ENCODE results near the gene PRKAR1B.
A peak's percentile ranks its signal among the peaks of the same experiment; 100 is the strongest.

The PRKAR1B gene

GRCh38 chr7:734214-734613 lies 7.1 kb upstream of the PRKAR1B start:
- peak in 1 of 2 donors; percentile 20 for DNase-seq (ENCODE audit: low read depth in 2 of 2)
- no peak for TF ChIP-seq CTCF (IDR thresholded peaks at IDR 0.05; ENCODE audit: low read depth, low read length)
- no peak overlapping the region for H3K4me3 ChIP-seq (replicated peaks in 1 of 2; ENCODE audit: low read depth in 2 of 2, low read length in 2 of 2)

- no peak for TF ChIP-seq CTCF (IDR thresholded peaks at IDR 0.05; ENCODE audit: low read depth, low read length)
- DNase-seq (ENCODE audit: low read depth in 2 of 2) = no peak
- no peak overlapping the region for H3K4me3 ChIP-seq (replicated peaks in 1 of 2; ENCODE audit: low read depth in 2 of 2, low read length in 2 of 2)
Measured at GRCh38 chr7:732556-732955, 5.5 kb upstream of the PRKAR1B start.

DNA sequence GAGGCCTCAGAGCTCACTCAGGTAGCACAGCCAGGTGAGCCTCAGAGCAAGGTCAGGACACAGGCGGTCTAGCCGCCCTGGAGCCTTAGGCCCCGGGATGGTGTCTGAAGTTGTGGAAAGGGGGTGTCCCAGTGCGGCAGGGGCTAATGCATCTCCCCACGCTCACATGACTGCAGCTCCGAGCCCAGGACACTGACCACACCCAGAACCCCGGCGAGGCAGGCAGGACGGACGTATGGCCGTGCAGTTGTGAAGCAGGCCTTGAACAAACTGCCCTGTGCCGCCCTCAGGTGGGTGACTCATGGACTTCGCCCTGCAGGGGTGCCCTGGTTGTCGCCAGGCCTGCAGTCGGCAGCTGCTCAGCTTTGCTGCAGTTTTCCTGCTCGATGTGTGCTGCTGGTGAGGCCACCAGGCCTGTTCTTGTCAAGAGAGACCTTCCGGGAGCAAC lies 5.0 kb upstream of the PRKAR1B start:
- TF ChIP-seq CTCF (IDR thresholded peaks at IDR 0.05; ENCODE audit: low read depth, low read length) = no peak
- peak; percentile 14 to 55 for DNase-seq (ENCODE audit: low read depth in 2 of 2)

GRCh38 chr7:731440-732085 lies 4.5 kb upstream of the PRKAR1B start:
- no peak for TF ChIP-seq CTCF (IDR thresholded peaks at IDR 0.05; ENCODE audit: low read depth, low read length)
- no peak for DNase-seq (ENCODE audit: low read depth in 2 of 2)
- H3K4me3 ChIP-seq (replicated peaks in 1 of 2; ENCODE audit: low read depth in 2 of 2, low read length in 2 of 2) = no peak overlapping the region

More for the DNA sequence above, 5.0 kb upstream of the PRKAR1B start:
- no peak overlapping the region for H3K4me3 ChIP-seq (replicated peaks in 1 of 2; ENCODE audit: low read depth in 2 of 2, low read length in 2 of 2)

DNA sequence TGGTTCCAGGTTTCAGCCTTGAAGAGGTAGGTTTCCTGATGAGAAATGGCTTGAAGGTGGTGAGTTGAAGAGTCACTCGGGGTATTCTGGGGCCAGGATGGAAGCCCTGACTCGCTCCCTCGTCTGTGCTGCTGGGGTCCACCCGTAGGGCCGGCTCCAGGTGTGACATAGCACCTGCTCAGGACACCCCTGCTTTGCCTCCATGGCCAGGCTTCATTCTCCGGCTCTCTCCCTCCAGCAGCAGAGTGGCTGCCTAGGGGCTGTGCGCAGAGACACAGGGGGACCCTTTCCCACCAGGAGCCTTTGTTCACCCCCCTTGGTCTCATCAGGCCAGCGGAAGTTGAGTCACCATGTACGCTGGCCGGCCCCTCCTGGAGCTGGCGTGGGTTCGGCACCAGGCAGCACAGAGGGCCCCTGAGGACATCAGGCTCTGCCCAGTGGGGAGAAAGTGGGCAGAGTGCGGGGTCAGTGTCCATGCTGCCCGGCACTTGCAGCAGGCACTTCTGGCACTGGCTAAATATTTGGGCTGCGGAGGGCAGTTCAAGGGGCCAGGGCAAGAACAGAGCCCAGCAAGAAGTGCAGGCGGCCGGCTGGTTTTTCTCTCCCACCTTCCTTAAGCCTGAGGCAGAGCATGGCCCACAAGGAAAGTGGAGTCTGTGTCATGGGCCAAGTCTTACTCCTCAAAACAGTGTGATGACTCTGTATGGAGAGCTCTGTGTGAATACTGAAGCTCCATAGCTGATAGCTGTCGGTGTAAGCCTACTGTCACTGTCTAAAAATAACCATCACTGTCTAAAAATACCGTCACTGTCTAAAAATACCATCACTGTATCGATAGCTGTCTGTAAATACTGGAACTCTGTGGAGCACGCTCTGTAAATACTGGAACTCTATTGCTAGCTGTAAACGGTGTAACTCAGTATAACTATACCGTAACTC lies 3.7 kb upstream of the PRKAR1B start:
- TF ChIP-seq CTCF (IDR thresholded peaks at IDR 0.05; ENCODE audit: low read depth, low read length) = no peak
- no peak overlapping the region for H3K4me3 ChIP-seq (replicated peaks in 1 of 2; ENCODE audit: low read depth in 2 of 2, low read length in 2 of 2)
- no peak for DNase-seq (ENCODE audit: low read depth in 2 of 2)

GRCh38 chr7:729140-730000 lies 2.3 kb upstream of the PRKAR1B start:
- TF ChIP-seq CTCF (IDR thresholded peaks at IDR 0.05; ENCODE audit: low read depth, low read length) = no peak

More at GRCh38 chr7:729140-730000, 2.3 kb upstream of the PRKAR1B start:
- DNase-seq (ENCODE audit: low read depth in 2 of 2) = no peak
- no peak overlapping the region for H3K4me3 ChIP-seq (replicated peaks in 1 of 2; ENCODE audit: low read depth in 2 of 2, low read length in 2 of 2)
